Type B pancreatic cell (in vitro differentiated cells): Measurements from ENCODE around the gene C15orf40. TPM values are rescaled to one million over a fixed set of nuclear protein-coding genes. Genes with fewer than 3 reads are reported as not detected.

ENCODE experiments used
- DNase-seq: peaks from one replicate; pipeline ENCODE4 v3.0.0; 2021; ENCODE audit warnings: mixed read lengths; ENCODE audit not compliant: unreplicated experiment; ENCODE audit errors: extremely low spot score
- H3K27ac Mint-ChIP-seq: 2 replicates; pipeline ENCODE4 v1.8.0; 2021; ENCODE audit warnings: mild to moderate bottlenecking, mixed read lengths
- H3K27me3 Mint-ChIP-seq: 2 replicates; pipeline ENCODE4 v1.8.0; 2021; ENCODE audit warnings: mixed read lengths
- H3K36me3 Mint-ChIP-seq: 2 replicates; pipeline ENCODE4 v1.8.0; 2021; ENCODE audit warnings: mixed read lengths
- H3K4me1 Mint-ChIP-seq: one replicate; pipeline ENCODE4 v1.8.0; 2021; ENCODE audit warnings: mixed read lengths; ENCODE audit not compliant: unreplicated experiment
- H3K4me3 Mint-ChIP-seq: 2 replicates; pipeline ENCODE4 v1.8.0; 2021; ENCODE audit warnings: mild to moderate bottlenecking, mixed read lengths
- H3K9me3 Mint-ChIP-seq: 2 replicates; pipeline ENCODE4 v1.8.0; 2021; ENCODE audit warnings: mixed read lengths
- CTCF ChIP-seq: fragments of 200-600 bp; sonication (generic); conservative IDR thresholded peaks from 2 replicates; pipeline ENCODE4 v1.5.0; 2021; ENCODE audit warnings: antibody characterized with exemption, mild to moderate bottlenecking
- total RNA-seq: library from RNA; stranded (reverse); gene quantifications from 2 replicates; pipeline ENCODE4 v1.2.1, GENCODE V29; 2021; ENCODE audit warnings: low replicate concordance

Gene C15orf40
- total RNA-seq, 1 donor from 2014 or later = 26.8 TPM

GRCh38 chr15:83016906-83017305 lies 5.5 kb upstream of the C15orf40 start:
- Mint-ChIP-seq H3K9me3 (peaks cover 10% of the 10 kb centered on the region), H3K4me3 (no peak overlapping the region), H3K36me3 (peaks cover 24% of the 10 kb centered on the region), H3K4me1 (peaks cover 15% of the 10 kb centered on the region), H3K27me3 (no peaks in the 10 kb centered on the region), H3K27ac (no peak overlapping the region)
- DNase-seq = no peak
- TF ChIP-seq CTCF = no peak

GRCh38 chr15:83015361-83015760 lies 3.9 kb upstream of the C15orf40 start:
- no peak overlapping the region for H3K4me3 Mint-ChIP-seq
- TF ChIP-seq CTCF = no peak
- H3K27ac Mint-ChIP-seq = no peak overlapping the region

DNA sequence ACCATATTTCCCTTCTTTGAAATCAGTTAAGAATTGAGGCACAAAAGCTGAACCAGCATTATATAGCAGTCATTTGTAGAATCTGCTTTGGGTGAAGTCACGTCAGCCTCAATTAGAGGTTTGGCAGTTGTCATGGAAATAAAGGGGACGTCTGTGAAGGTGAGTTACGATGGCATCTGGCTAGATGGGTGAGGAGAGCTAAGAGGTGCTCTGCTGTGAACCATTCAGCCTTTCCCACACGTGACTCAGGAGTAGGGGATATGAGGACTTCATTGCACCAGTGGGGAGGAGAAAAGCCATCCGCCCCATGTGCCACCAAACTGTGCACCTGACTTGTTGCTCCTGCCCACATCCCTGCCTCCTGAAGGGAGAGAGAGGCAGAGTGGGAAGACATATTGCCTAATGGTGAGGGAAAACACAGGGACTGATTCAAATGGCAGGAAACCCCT lies 2.8 kb upstream of the C15orf40 start:
- Mint-ChIP-seq H3K27ac (peak overlapping the region; percentile 59), H3K4me3 (peak overlapping the region; percentile 10), H3K27me3 (no peaks in the 10 kb centered on the region), H3K36me3 (peaks cover 29% of the 10 kb centered on the region), H3K9me3 (peaks cover 12% of the 10 kb centered on the region), H3K4me1 (peaks cover 27% of the 10 kb centered on the region)
- no peak for DNase-seq
- no peak for TF ChIP-seq CTCF

More at GRCh38 chr15:83015361-83015760, 3.9 kb upstream of the C15orf40 start:
- no peaks in the 10 kb centered on the region for H3K27me3 Mint-ChIP-seq
- DNase-seq = no peak
- peaks cover 30% of the 10 kb centered on the region for H3K36me3 Mint-ChIP-seq
- peaks cover 25% of the 10 kb centered on the region for H3K4me1 Mint-ChIP-seq
- H3K9me3 Mint-ChIP-seq = peaks cover 12% of the 10 kb centered on the region

GRCh38 chr15:83012636-83013035 lies 1.2 kb upstream of the C15orf40 start:
- DNase-seq = no peak
- H3K4me3 Mint-ChIP-seq = peak overlapping the region; percentile 97
- no peaks in the 10 kb centered on the region for H3K27me3 Mint-ChIP-seq
- H3K36me3 Mint-ChIP-seq = peaks cover 29% of the 10 kb centered on the region
- H3K4me1 Mint-ChIP-seq = peaks cover 27% of the 10 kb centered on the region
- peaks cover 12% of the 10 kb centered on the region for H3K9me3 Mint-ChIP-seq
- H3K27ac Mint-ChIP-seq = no peak overlapping the region
- no peak for TF ChIP-seq CTCF

GRCh38 chr15:83012076-83012426 lies 612 bp upstream of the C15orf40 start:
- no peak for TF ChIP-seq CTCF
- peak overlapping the region; percentile 97 for H3K4me3 Mint-ChIP-seq
- H3K9me3 Mint-ChIP-seq = peaks cover 12% of the 10 kb centered on the region
- H3K4me1 Mint-ChIP-seq = peaks cover 27% of the 10 kb centered on the region
- DNase-seq = no peak
- H3K27ac Mint-ChIP-seq = peak overlapping the region; percentile 94
- H3K36me3 Mint-ChIP-seq = peaks cover 33% of the 10 kb centered on the region
- no peaks in the 10 kb centered on the region for H3K27me3 Mint-ChIP-seq
